K562 (cell line): Measurements from ENCODE around the gene NEK2. TPM values are rescaled to one million over a fixed set of nuclear protein-coding genes. Genes with fewer than 3 reads are reported as not detected.

Source experiments
- ATF3 ChIP-seq, 2 experiments: fragments of 450-650 bp in 1 of 2; sonication (generic) in 1 of 2; formaldehyde crosslinking in 1 of 2; IDR thresholded peaks in 1 of 2; conservative IDR thresholded peaks in 1 of 2; 2 replicates each; pipeline versions ENCODE4 v1.6.1 to v1.8.1; 2016 to 2023; ENCODE audit warnings: mild to moderate bottlenecking in 2 of 2, moderate library complexity in 2 of 2, inconsistent platforms in 1 of 2, missing genetic modification reagents in 1 of 2
- CSDE1 ChIP-seq, 2 experiments: fragments of 450-650 bp; IDR thresholded peaks; 2 replicates each; pipeline ENCODE4 v1.6.1; 2016; ENCODE audit warnings: mild to moderate bottlenecking in 1 of 2
- CXXC5 ChIP-seq: fragments of 250-450 bp; sonication (Bioruptor Pico); IDR thresholded peaks from 2 replicates; pipeline ENCODE4 v1.8.0; 2022; ENCODE audit warnings: inconsistent platforms, mild to moderate bottlenecking, moderate library complexity
- DPF2 ChIP-seq: fragments of 450-650 bp; IDR thresholded peaks from 2 replicates; pipeline ENCODE4 v1.6.1; 2016
- E2F8 ChIP-seq: fragments of 450-650 bp; IDR thresholded peaks from 2 replicates; pipeline ENCODE4 v1.7.1; 2018; ENCODE audit warnings: mild to moderate bottlenecking, low read depth; ENCODE audit not compliant: partially characterized antibody
- FUS ChIP-seq: fragments of 200-400 bp; formaldehyde crosslinking; optimal IDR thresholded peaks from 2 replicates; pipeline ENCODE3; 2017; ENCODE audit warnings: low read depth, low read length
- HDAC6 ChIP-seq: IDR thresholded peaks from 2 replicates; pipeline ENCODE4 v1.6.1; 2012; ENCODE audit warnings: low read depth, mild to moderate bottlenecking, control low read depth, inconsistent platforms, low read length, moderate library complexity
- KDM2B ChIP-seq: fragments of 250-450 bp; sonication (Bioruptor Pico); IDR thresholded peaks from 2 replicates; pipeline ENCODE4 v1.8.0; 2021; ENCODE audit warnings: mild to moderate bottlenecking, moderate library complexity
- NCOA6 ChIP-seq: fragments of 450-650 bp; IDR thresholded peaks from 2 replicates; pipeline ENCODE4 v1.6.1; 2017; ENCODE audit warnings: mild to moderate bottlenecking
- OTX1 ChIP-seq: fragments of 450-650 bp; formaldehyde crosslinking; IDR thresholded peaks from 2 replicates; pipeline ENCODE4 v1.4.0; 2022; ENCODE audit warnings: mild to moderate bottlenecking
- RBM14 ChIP-seq: fragments of 200-400 bp; formaldehyde crosslinking; IDR thresholded peaks from 2 replicates; pipeline ENCODE4 v1.6.1; 2018; ENCODE audit warnings: low read depth, mild to moderate bottlenecking, low read length, moderate library complexity, borderline replicate concordance; ENCODE audit not compliant: insufficient read depth
- SIN3B ChIP-seq: fragments of 450-650 bp; IDR thresholded peaks from 2 replicates; pipeline ENCODE4 v1.6.1; 2017; ENCODE audit warnings: low read depth, mild to moderate bottlenecking, moderate library complexity
- SMAD1 ChIP-seq: fragments of 150-350 bp; IDR thresholded peaks from 2 replicates; pipeline ENCODE4 v1.6.1; 2014; ENCODE audit warnings: low read length, low read depth; ENCODE audit not compliant: partially characterized antibody
- SMARCA5 ChIP-seq: fragments of 450-650 bp; IDR thresholded peaks from 2 replicates; pipeline ENCODE4 v1.6.1; 2016
- SP2 ChIP-seq: IDR thresholded peaks from 2 replicates; pipeline ENCODE4 v1.6.1; 2011; ENCODE audit warnings: mild to moderate bottlenecking, low read depth, low read length, moderate library complexity; ENCODE audit not compliant: poor library complexity, severe bottlenecking; ENCODE audit errors: extremely low read depth
- STAG1 ChIP-seq: sonication (generic); formaldehyde crosslinking; IDR thresholded peaks from 2 replicates; pipeline ENCODE4 v1.5.0; 2020; ENCODE audit warnings: missing genetic modification reagents, borderline replicate concordance
- TOE1 ChIP-seq, 2 experiments: fragments of 450-650 bp in 1 of 2; sonication (generic) in 1 of 2; formaldehyde crosslinking in 1 of 2; IDR thresholded peaks; 2 replicates each; pipeline versions ENCODE4 v1.7.1 to v1.8.0; 2016 to 2022; ENCODE audit warnings: borderline replicate concordance in 2 of 2, mild to moderate bottlenecking in 2 of 2, antibody characterized with exemption in 1 of 2, inconsistent platforms in 1 of 2, low read depth in 1 of 2, missing genetic modification reagents in 1 of 2, moderate library complexity in 1 of 2
- ZNF143 ChIP-seq: sonication (generic); formaldehyde crosslinking; IDR thresholded peaks from 2 replicates; pipeline ENCODE4 v1.9.0; 2022; ENCODE audit warnings: mild to moderate bottlenecking, missing genetic modification reagents
- ZNF232 ChIP-seq: sonication (generic); formaldehyde crosslinking; IDR thresholded peaks from 2 replicates; pipeline ENCODE4 v1.8.0; 2022; ENCODE audit warnings: mild to moderate bottlenecking, missing genetic modification reagents
- ZNF398 ChIP-seq: fragments of 250-450 bp; sonication (Bioruptor Pico); IDR thresholded peaks from 2 replicates; pipeline ENCODE4 v1.8.0; 2021; ENCODE audit warnings: moderate library complexity, mild to moderate bottlenecking, inconsistent platforms
- ZNF436 ChIP-seq: fragments of 250-450, 450-650 bp; sonication (Bioruptor Pico); formaldehyde crosslinking; IDR thresholded peaks from 2 replicates; pipeline ENCODE4 v1.7.0; 2020; ENCODE audit warnings: mild to moderate bottlenecking
- ZNF830 ChIP-seq: fragments of 250-450 bp; sonication (Bioruptor Pico); IDR thresholded peaks from 2 replicates; pipeline ENCODE4 v1.5.0; 2021; ENCODE audit warnings: mild to moderate bottlenecking
- polyA plus RNA-seq, 8 experiments: library from polyadenylated mRNA; depleted of rRNA in 4 of 8; stranded (reverse) in 5 of 8; unstranded in 3 of 8; fragments of >200 nt; fragmentation: Nextera tagmentation in 2 of 8; fragmentation: Illumina TruSeq in 1 of 8; extraction: Ambion mirVana in 2 of 8; extraction: Trizol in 1 of 8; gene quantifications; 2 replicates each; pipeline versions ENCODE4 v1.2.1 to v1.2.3, GENCODE V29; 2011 to 2014; ENCODE audit warnings: inconsistent platforms in 1 of 8, missing spikeins in 1 of 8
- total RNA-seq, 7 experiments: library from RNA; depleted of rRNA in 6 of 7; stranded (reverse); fragments of >200 nt in 6 of 7; fragmentation: Illumina TruSeq in 2 of 7; extraction: Trizol in 2 of 7; gene quantifications; 2 replicates each; pipeline versions ENCODE4 v1.2.1 to v1.2.3, GENCODE V29; 2011 to 2021; ENCODE audit warnings: low replicate concordance in 1 of 7
- TF ChIP-seq, protein P1 (sequence below): fragments of 450-650 bp; formaldehyde crosslinking; IDR thresholded peaks from 2 replicates; pipeline ENCODE4 v1.4.0; 2022; ENCODE audit warnings: missing genetic modification characterization

NEK2 gene
- total and polyA plus RNA-seq, 9 of the 15 experiments (the other 6 are each of a cell fraction or from before 2014, with no cell fraction given) = 30.0 to 74.7 (median 66.4) TPM

- TF ChIP-seq CXXC5 (no peak), ZNF436 (CRISPR knock-in tag) (no peak), OTX1 (CRISPR knock-in tag) (no peak), ZNF830 (CRISPR knock-in tag) (no peak), ZNF398 (no peak), ZNF143 (CRISPR knock-in tag) (no peak), ZNF232 (CRISPR knock-in tag) (no peak), HDAC6 (no peak), E2F8 (no peak), SMAD1 (no peak), KDM2B (CRISPR knock-in tag) (no peak), STAG1 (CRISPR knock-in tag) (no peak), SIN3B (no peak), ATF3 (IDR thresholded peaks at IDR 0.05) (no peak), ATF3 (CRISPR knock-in tag; conservative IDR thresholded peaks at IDR 0.05) (0 out of 2 replicates have a peak, but pooled peaks have one; percentile 48), TOE1 (IDR thresholded peaks at IDR 0.05; ENCODE audit: borderline replicate concordance) (no peak), TOE1 (CRISPR knock-in tag; IDR thresholded peaks at IDR 0.05; ENCODE audit: borderline replicate concordance, low read depth) (no peak), RBM14 (no peak), SMARCA5 (peak; percentile 64; the same call in 1 of the 2 replicates), DPF2 (peak; percentile 75), NCOA6 (no peak), CSDE1 (IDR thresholded peaks at IDR 0.05) (no peak), SP2 (no peak), FUS (no peak)
- TF ChIP-seq, protein P1, sequence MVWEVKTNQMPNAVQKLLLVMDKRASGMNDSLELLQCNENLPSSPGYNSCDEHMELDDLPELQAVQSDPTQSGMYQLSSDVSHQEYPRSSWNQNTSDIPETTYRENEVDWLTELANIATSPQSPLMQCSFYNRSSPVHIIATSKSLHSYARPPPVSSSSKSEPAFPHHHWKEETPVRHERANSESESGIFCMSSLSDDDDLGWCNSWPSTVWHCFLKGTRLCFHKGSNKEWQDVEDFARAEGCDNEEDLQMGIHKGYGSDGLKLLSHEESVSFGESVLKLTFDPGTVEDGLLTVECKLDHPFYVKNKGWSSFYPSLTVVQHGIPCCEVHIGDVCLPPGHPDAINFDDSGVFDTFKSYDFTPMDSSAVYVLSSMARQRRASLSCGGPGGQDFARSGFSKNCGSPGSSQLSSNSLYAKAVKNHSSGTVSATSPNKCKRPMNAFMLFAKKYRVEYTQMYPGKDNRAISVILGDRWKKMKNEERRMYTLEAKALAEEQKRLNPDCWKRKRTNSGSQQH = no peak
These were observed 724 bp upstream of the NEK2 start (continued) for GRCh38 chr1:211676106-211676583.
